Measurements from ENCODE around the gene MTHFS.
"Not testable (repeated sequence)": the region's sequence is repeated elsewhere in the genome, so short reads cannot be mapped to it uniquely, and the experiment has no call there.

The MTHFS gene

DNA sequence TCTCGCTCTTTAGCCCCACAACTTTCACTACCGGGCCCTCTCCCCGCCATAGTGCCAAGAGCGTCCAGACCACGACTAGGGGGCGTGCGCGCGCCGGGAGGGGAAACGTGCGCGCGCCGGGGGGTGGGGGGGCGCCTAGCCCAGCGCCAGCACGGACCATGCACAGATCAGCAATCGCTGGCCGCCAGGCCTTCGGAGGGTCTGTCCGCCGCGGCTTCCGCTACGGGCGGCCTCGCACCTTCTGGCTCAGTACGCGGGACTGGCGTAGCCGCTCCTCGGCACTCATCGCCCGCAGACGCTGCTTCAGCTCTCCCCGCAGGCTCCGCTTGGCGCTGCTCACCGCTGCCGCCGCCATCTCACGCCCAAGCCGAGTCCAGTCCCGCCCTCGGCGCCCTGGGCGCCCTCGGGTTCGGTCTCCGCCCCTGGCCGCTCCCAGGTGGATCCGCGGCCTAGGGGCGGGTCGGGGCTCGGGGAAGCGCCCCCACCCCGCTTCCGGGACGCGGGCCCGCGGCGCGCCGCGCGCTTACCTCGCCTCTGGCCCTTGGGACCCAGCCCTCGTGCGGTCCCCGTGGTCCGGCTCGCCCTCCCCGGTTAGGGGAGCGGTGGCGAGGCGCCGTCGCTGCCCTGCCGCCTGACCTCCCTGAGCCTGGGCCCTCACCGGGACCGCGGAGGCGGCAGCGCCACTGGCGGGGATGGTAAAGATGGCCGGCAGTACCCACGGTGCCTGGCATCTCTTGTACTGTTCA is at the start of gene MTHFS:
MTHFS (minus strand) TSS at position 381 of the 746 bp plus-strand sequence; CDS start at position 355, 26 bp downstream.
- H3K4me1 ChIP-seq: peaks cover 24 to 55% (median 44%) of the 10 kb centered on the region in 10 experiments
- peaks cover 0 to 26% (median 12%) of the 10 kb centered on the region in 11 experiments; a peak in 14 of 22 replicates for H3K36me3 ChIP-seq
- no peaks in the 10 kb centered on the region for H4K20me1 ChIP-seq
- peak within 1 kb of the TSS; percentile 80 to 96 (median 92) for H3K4me2 ChIP-seq
- peak within 1 kb of the TSS; percentile 68 to 86 (median 76) for H3K4me3 ChIP-seq
- peak within 1 kb of the TSS; percentile 93 to 98 (median 96) for H3K9ac ChIP-seq
- H3K27me3 ChIP-seq: no peaks in the 10 kb centered on the region
- peak within 1 kb of the TSS; percentile 94 to 99 (median 97) for H3K27ac ChIP-seq
- no peak for TF ChIP-seq Cebpa-rat (IDR thresholded peaks at IDR 0.05)
- peaks cover 0 to 7% (median 0%) of the 10 kb centered on the region in 11 experiments; a peak in 6 of 22 replicates for H3K9me3 ChIP-seq (replicated peaks in 1 of 11)

DNA sequence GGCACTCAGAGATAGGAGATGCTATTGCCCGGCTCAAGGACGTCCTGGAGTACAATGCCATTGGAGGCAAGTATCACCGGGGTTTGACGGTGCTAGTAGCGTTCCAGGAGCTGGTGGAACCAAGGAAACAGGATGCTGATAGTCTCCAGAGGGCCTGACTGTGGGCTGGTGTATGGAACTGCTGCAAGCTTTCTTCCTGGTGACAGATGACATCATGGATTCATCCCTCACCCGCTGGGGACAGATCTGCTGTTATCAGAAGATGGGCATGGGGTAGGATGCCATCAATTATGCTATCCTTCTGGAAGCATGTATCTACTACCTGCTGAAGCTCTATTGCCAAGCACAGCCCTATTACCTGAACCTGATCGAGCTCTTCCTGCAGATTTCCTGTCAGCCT is 47.8 kb upstream of the MTHFS start:
- Histone ChIP-seq H3K27me3 (peaks cover 0 to 70% (median 0%) of the 10 kb centered on the region in 11 experiments; a peak in 6 of 22 replicates), H3K27ac (no peak overlapping the region), H3K4me2 (no peak overlapping the region), H3K9ac (no peak overlapping the region), H3K36me3 (no peaks in the 10 kb centered on the region), H4K20me1 (no peaks in the 10 kb centered on the region), H3K9me3 (replicated peaks in 1 of 11) (no peaks in the 10 kb centered on the region; a peak in 1 of 22 replicates), H3K4me1 (peaks cover 0 to 24% (median 6%) of the 10 kb centered on the region in 10 experiments; a peak in 9 of 20 replicates), H3K4me3 (no peak overlapping the region)
- TF ChIP-seq Cebpa-rat (IDR thresholded peaks at IDR 0.05): no peak

DNA sequence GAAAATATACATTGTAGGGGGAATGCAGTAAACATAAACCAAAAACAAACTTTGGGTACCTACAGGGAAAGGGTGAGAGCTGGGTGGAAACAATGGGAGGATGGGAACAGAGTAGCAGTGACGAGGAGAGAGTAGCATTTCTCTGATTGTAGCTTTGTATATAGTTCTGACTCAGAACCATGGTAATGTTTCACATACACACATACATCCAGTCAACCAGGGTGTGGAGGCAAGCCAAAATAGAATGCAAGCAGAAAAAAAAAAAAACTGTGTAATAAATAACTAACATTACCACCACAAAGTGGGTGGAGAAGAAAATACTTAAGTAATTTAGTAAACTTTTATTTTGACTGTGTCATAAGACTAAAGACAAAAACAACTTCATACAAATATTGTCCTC is 47.0 kb upstream of the MTHFS start:
- Histone ChIP-seq H4K20me1 (no peaks in the 10 kb centered on the region), H3K36me3 (no peaks in the 10 kb centered on the region), H3K4me3 (no peak overlapping the region), H3K4me2 (no peak overlapping the region), H3K9me3 (replicated peaks in 1 of 11) (no peaks in the 10 kb centered on the region; a peak in 1 of 22 replicates), H3K27me3 (peaks cover 0 to 78% (median 0%) of the 10 kb centered on the region in 11 experiments; a peak in 6 of 22 replicates), H3K9ac (no peak overlapping the region), H3K4me1 (peaks cover 0 to 24% (median 6%) of the 10 kb centered on the region in 10 experiments; a peak in 9 of 20 replicates), H3K27ac (no peak overlapping the region)
- no peak for TF ChIP-seq Cebpa-rat (IDR thresholded peaks at IDR 0.05)

DNA sequence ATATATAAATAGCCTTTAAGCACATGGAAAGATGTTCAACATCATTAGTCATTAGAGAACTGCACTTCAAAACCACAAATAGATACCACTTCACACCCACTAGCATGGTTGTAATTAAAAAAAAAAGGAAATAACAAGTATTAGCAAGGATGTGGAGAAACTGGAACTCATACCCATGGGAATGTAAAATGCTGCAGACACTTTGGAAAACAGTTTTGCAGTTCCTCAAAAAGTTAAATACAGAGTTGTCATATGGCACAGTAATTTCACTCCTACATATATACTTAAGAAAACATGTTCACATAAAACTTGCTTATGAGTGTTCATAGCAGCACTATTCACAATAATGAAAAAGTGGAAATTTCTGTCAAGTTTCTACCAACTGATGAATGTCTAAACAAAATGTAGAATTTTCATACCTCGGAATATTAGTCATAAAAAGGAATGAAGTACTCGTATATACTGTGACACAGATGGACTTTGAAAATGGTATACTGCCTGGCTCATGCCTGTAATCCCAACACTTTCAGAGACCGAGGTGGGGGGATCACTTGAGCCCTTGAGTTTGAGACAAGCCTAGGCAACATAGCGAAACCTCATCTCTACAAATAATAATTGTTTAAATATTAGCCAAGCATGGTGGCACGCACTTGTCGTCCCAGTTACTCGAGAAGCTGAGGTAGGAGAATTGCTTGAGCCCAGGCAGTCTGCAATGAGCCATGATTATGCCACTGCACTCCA is 46.1 kb upstream of the MTHFS start:
- H3K36me3 ChIP-seq: no peaks in the 10 kb centered on the region
- H3K4me1 ChIP-seq: peaks cover 0 to 19% (median under 1%) of the 10 kb centered on the region in 10 experiments; a peak in 7 of 20 replicates
- H3K4me3 ChIP-seq: no peak overlapping the region
- peak overlapping the region in 3 of 11 experiments; percentile 8 to 38 (median 16); a peak in 3 of 22 replicates for H3K4me2 ChIP-seq
- no peak overlapping the region for H3K27ac ChIP-seq
- H4K20me1 ChIP-seq: no peaks in the 10 kb centered on the region
- no peak overlapping the region for H3K9ac ChIP-seq
- no peak for TF ChIP-seq Cebpa-rat (IDR thresholded peaks at IDR 0.05)
- no peaks in the 10 kb centered on the region; a peak in 1 of 22 replicates for H3K9me3 ChIP-seq (replicated peaks in 1 of 11)
- H3K27me3 ChIP-seq: peaks cover 0 to 77% (median 0%) of the 10 kb centered on the region in 11 experiments; a peak in 6 of 22 replicates

DNA sequence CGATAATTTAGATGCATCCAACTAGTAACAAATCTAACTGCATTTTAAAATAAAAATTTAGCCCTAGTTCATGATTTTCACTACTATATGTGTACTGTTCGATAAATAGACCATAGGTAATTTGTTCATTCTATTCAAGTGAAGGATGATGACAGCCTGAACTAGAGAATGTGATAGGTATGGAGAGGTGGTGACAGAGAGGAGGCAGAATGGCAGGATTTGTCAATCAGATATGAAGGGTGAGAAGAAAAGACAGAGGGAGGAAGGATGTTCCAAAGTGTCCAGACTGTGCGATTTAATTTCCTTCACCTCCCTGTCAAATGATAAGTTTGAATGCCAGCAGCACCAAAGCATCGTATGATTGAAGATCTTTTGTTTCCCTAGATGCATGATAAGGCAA is 42.6 kb upstream of the MTHFS start:
- Histone ChIP-seq H3K9ac (no peak overlapping the region), H4K20me1 (no peaks in the 10 kb centered on the region), H3K27ac (no peak overlapping the region), H3K9me3 (replicated peaks in 1 of 11) (peaks cover 0 to 4% (median 0%) of the 10 kb centered on the region in 11 experiments; a peak in 2 of 22 replicates), H3K36me3 (no peaks in the 10 kb centered on the region), H3K4me2 (no peak overlapping the region), H3K27me3 (peaks cover 0 to 63% (median 0%) of the 10 kb centered on the region in 11 experiments; a peak in 6 of 22 replicates), H3K4me1 (peaks cover 0 to 18% (median 0%) of the 10 kb centered on the region in 10 experiments; a peak in 6 of 20 replicates), H3K4me3 (no peak overlapping the region)
- TF ChIP-seq Cebpa-rat (IDR thresholded peaks at IDR 0.05): no peak

DNA sequence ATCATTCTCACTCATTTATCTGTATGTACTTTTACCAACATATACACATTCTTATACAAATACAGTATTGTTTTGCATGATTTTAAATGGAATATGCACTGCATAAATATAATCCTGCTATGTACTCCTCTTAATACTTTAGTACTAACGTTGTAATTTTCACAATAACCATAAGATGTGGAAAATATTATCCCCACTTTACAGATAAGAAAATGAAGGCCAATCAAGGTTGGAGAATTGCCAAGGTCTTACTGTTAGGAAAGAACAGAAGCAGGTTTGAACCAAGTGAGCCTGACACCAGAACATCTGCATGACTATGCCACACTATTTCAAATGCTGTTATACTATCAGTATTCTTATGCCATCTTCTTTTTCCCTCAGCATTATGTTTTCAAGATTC is 41.3 kb upstream of the MTHFS start:
- Histone ChIP-seq H3K4me2 (no peak overlapping the region), H3K27me3 (peaks cover 0 to 56% (median 0%) of the 10 kb centered on the region in 11 experiments; a peak in 6 of 22 replicates), H3K4me1 (peaks cover 0 to 20% (median 0%) of the 10 kb centered on the region in 10 experiments; a peak in 6 of 20 replicates), H3K9ac (no peak overlapping the region), H3K4me3 (no peak overlapping the region), H3K36me3 (no peaks in the 10 kb centered on the region), H3K9me3 (replicated peaks in 1 of 11) (peaks cover 0 to 4% (median 0%) of the 10 kb centered on the region in 11 experiments; a peak in 2 of 22 replicates), H3K27ac (no peak overlapping the region), H4K20me1 (no peaks in the 10 kb centered on the region)
- no peak for TF ChIP-seq Cebpa-rat (IDR thresholded peaks at IDR 0.05)

DNA sequence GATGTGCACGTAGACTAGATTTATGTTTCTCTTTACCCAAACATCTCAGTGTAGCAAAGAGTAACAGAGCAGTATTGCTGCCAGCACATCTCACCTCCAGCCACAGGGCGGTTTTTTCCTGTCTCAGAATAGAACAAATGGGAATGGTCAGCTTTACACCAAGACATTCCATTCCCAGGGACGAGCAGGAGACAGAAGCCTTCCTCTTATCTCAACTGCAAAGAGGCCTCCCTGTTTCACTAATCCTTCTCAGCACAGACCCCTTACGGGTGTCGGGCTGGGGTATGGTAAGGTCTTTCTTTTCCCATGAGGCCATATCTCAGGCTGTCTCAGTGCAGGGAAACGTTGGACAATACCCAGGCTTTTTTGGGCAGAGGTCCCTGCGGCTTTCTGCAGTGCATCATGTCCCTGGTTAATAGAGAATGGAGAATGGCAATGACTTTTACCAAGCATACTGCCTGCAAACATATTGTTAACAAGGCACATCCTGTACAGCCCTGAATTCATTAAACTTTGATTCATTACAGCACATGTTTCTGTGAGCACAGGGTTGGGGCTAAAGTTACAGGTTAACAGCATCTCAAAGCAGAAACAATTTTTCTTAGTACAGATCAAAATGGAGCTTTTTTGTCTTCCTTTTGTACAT is 38.9 kb upstream of the MTHFS start:
- not testable (repeated sequence) for H4K20me1 ChIP-seq; H3K4me3 ChIP-seq; H3K9ac ChIP-seq; H3K27ac ChIP-seq; H3K4me2 ChIP-seq; H3K36me3 ChIP-seq; H3K9me3 ChIP-seq (replicated peaks in 1 of 11)
- Histone ChIP-seq H3K4me1 (peaks cover 0 to 20% (median 0%) of the 10 kb centered on the region in 10 experiments; a peak in 5 of 20 replicates), H3K27me3 (peaks cover 0 to 48% (median 0%) of the 10 kb centered on the region in 11 experiments; a peak in 6 of 22 replicates)

DNA sequence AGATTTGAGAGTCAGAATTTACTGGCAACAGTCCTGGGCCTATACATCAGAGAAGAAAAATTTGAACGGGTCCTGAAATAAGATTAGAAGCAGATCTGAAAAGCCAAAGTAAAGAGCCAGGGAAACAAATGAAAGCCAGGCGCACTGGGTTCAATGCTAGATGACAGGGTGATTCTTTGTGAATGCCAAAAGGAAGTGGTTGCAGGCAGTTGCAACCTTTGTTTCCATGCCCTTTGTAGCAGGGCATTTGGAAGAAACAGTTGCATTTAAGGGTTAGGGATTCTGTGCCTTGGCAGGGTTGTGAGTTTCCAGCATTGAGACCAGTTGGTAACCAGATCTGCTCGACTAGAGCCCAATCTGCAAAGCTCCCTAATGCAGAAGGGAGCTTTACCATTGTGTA is 36.4 kb upstream of the MTHFS start:
- TF ChIP-seq Cebpa-rat (IDR thresholded peaks at IDR 0.05): no peak
- no peak overlapping the region for H3K27ac ChIP-seq
- H3K36me3 ChIP-seq: no peaks in the 10 kb centered on the region
- H3K27me3 ChIP-seq: peaks cover 0 to 31% (median 0%) of the 10 kb centered on the region in 11 experiments; a peak in 5 of 22 replicates
- no peak overlapping the region for H3K9ac ChIP-seq
- no peaks in the 10 kb centered on the region for H4K20me1 ChIP-seq
- H3K4me3 ChIP-seq: no peak overlapping the region
- H3K4me2 ChIP-seq: peak overlapping the region in 1 of 11 experiments; percentile 48; a peak in 1 of 22 replicates
- H3K4me1 ChIP-seq: peaks cover 0 to 24% (median 0%) of the 10 kb centered on the region in 10 experiments; a peak in 5 of 20 replicates
- H3K9me3 ChIP-seq (replicated peaks in 1 of 11): peaks cover 0 to 4% (median 0%) of the 10 kb centered on the region in 11 experiments; a peak in 1 of 22 replicates

Measured in BLaER1 treated with 17β-estradiol and CSF1 and Interleukin-3, amounts not matched to agents 10 nM and 100 nM (cell line).